Measurements from ENCODE around the gene HOXD9.

The HOXD9 gene

GRCh38 chr2:176085861-176086771, 36.4 kb upstream of the HOXD9 start:
- no peak for DNase-seq (ENCODE audit: low spot score)

- DNase-seq (ENCODE audit: low spot score): no peak
Measured at GRCh38 chr2:176087330-176088047, 35.0 kb upstream of the HOXD9 start.

- peak; percentile 73 for DNase-seq (ENCODE audit: low spot score)
Measured at GRCh38 chr2:176088048-176088936, 34.2 kb upstream of the HOXD9 start.

- DNase-seq (ENCODE audit: low spot score): no peak
Measured at GRCh38 chr2:176088937-176089842, 33.3 kb upstream of the HOXD9 start.

GRCh38 chr2:176089843-176090395, 32.6 kb upstream of the HOXD9 start:
- no peak for DNase-seq (ENCODE audit: low spot score)

- no peak for DNase-seq (ENCODE audit: low spot score)
Measured at GRCh38 chr2:176090862-176091261, 31.7 kb upstream of the HOXD9 start.

GRCh38 chr2:176091329-176092258, 30.9 kb upstream of the HOXD9 start:
- no peak for DNase-seq (ENCODE audit: low spot score)

- DNase-seq (ENCODE audit: low spot score): no peak
Measured at GRCh38 chr2:176092270-176093144, 30.0 kb upstream of the HOXD9 start, which contains the start of gene HOXD13. TSS of gene HOXD13 (plus strand) at chr2:176092721. CDS start at chr2:176092891, 170 bp downstream.

GRCh38 chr2:176093145-176093897, 29.2 kb upstream of the HOXD9 start:
- no peak for DNase-seq (ENCODE audit: low spot score)

GRCh38 chr2:176093898-176094249, 28.6 kb upstream of the HOXD9 start:
- DNase-seq (ENCODE audit: low spot score): no peak

- no peak for DNase-seq (ENCODE audit: low spot score)
Measured at GRCh38 chr2:176094349-176094748, 28.2 kb upstream of the HOXD9 start.

- DNase-seq (ENCODE audit: low spot score): no peak
Measured at GRCh38 chr2:176095421-176095820, 27.1 kb upstream of the HOXD9 start.

- DNase-seq (ENCODE audit: low spot score): no peak
Measured at GRCh38 chr2:176096243-176096985, 26.1 kb upstream of the HOXD9 start.

GRCh38 chr2:176096986-176097819, 25.3 kb upstream of the HOXD9 start:
- DNase-seq (ENCODE audit: low spot score): peak; percentile 90

- DNase-seq (ENCODE audit: low spot score): no peak
Measured at GRCh38 chr2:176097820-176098365, 24.6 kb upstream of the HOXD9 start.
